Measurements from ENCODE around the gene PPT1. TPM values are rescaled to one million over a fixed set of nuclear protein-coding genes. Genes with fewer than 3 reads are reported as not detected.

PPT1 gene
- total RNA-seq, result 54.2 and 56.2 TPM in 2 replicates

GRCh38 chr1:40096977-40097782 lies at the start of gene PPT1:
Gene PPT1, minus strand, starts transcription at chr1:40097252. Its CDS starts 14 bp downstream, at chr1:40097238.

GRCh38 chr1:40040511-40041465 lies 56.3 kb downstream of the PPT1 start, which contains the start of gene CAP1:
Gene CAP1, plus strand, starts transcription at chr1:40040729. Its CDS starts 18,618 bp downstream, at chr1:40059347.

Other genes with a start within 250 kb of the PPT1 start
- gene TRIT1, start 213.7 kb downstream of the PPT1 start, total RNA-seq, result 35.0 and 35.4 TPM in 2 replicates
- 0.22 and 0.37 TPM in 2 replicates for gene MYCL, start 195.3 kb downstream of the PPT1 start, total RNA-seq
- gene MFSD2A, start 142.1 kb downstream of the PPT1 start, total RNA-seq, result 4.9 and 5.9 TPM in 2 replicates
- 510 and 808 TPM in 2 replicates for gene CAP1, start 56.5 kb downstream of the PPT1 start, total RNA-seq
- gene RLF, start 64.1 kb upstream of the PPT1 start, total RNA-seq, result 28.5 and 29.7 TPM in 2 replicates
- not detected in 2 replicates for gene TMCO2, start 150.7 kb upstream of the PPT1 start, total RNA-seq
- 83.4 and 93.2 TPM in 2 replicates for gene ZMPSTE24, start 161.0 kb upstream of the PPT1 start, total RNA-seq
- gene COL9A2, start 220.0 kb upstream of the PPT1 start, total RNA-seq, result 0.55 and 1.00 TPM in 2 replicates